Measurements from ENCODE around the gene HIVEP2. TPM values are rescaled to one million over a fixed set of nuclear protein-coding genes. Genes with fewer than 3 reads are reported as not detected.

Gene HIVEP2
- total and polyA plus RNA-seq, 4 experiments from 2014 or later, result 5.0 to 92.7 (median 56.7) TPM

DNA sequence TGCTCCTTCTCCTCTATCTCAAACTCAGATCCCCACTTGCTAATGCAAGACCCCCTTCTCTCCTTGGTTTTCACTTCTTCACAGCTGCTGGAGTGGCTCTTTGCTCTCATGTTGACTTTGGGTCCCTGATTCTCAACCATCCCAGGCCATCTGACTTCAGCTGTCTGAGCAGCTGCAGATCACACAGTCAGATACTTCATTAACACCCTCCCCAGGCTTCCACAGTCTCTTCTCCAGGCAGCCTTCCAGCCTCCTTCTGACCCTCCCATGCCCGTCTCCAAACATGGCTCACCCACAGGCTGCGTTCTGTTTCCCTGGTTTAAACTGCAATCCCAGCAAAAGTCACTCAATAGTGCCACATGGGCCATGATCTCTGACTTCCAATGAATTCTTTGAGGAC, 65.4 kb downstream of the HIVEP2 start:
- Mint-ChIP-seq H3K27me3 (no peaks in the 10 kb centered on the region), H3K4me3 (peak overlapping the region in 5 of 8 donors; percentile 12 to 54 (median 51)), H3K27ac (peak overlapping the region; percentile 62 to 95 (median 86)), H3K36me3 (peaks cover 43 to 49% of the 10 kb centered on the region in 2 donors), H3K4me1 (peaks cover 73 to 96% (median 85%) of the 10 kb centered on the region in 4 donors), H3K9me3 (no peaks in the 10 kb centered on the region)
- Histone ChIP-seq H3K27ac (ENCODE audit: low read depth, low read length) (no peak overlapping the region), H3K36me3 (ENCODE audit: insufficient read depth, low read length) (no peaks in the 10 kb centered on the region), H3K4me1 (ENCODE audit: insufficient read depth, low read length) (peaks cover 100% of the 10 kb centered on the region), H3K4me3 (ENCODE audit: low read length in 2 of 2) (no peak overlapping the region), H3K27me3 (ENCODE audit: insufficient read depth, low read length) (no peaks in the 10 kb centered on the region), H3K9me3 (ENCODE audit: control insufficient read depth in 1 of 2, low read length in 2 of 2) (no peaks in the 10 kb centered on the region)
- no peak for DNase-seq
- ChIA-PET CTCF (ENCODE audit: partially characterized antibody) (no interaction called here), POLR2A (ENCODE audit: partially characterized antibody) (interaction anchor here (1.2 to 8.1 kb wide), 3 partner anchors 11 to 37 kb away, joined by 5 to 45 read pairs (median 5); no protein-coding TSS in a partner anchor)
- intact Hi-C loops (cut with micrococcal nuclease), result loop anchor here (1.0 kb wide), 1 partner anchor 11 kb away; no protein-coding TSS in a partner anchor

DNA sequence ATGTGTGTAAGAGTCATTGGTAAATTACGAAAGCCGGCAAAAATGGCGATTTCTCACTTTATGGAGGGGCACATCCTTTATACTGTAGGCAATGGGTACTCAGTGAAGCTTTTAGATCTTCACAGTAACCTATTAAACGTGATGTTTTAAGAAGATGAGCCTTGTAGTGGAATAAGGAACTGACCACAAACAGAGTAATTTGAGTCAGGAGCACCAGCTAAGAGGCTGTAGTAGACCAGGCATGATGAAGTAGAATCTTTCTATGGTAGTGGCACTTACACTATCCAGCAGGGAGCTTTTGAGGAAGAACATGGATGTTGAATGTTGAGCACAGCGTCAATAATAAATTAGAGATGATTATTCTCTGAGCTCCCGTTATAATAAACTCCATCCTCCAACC, 65.9 kb downstream of the HIVEP2 start:
- CTCF ChIA-PET (ENCODE audit: partially characterized antibody), result no interaction called here
- no peaks in the 10 kb centered on the region for H3K27me3 Mint-ChIP-seq
- H3K36me3 Mint-ChIP-seq, result peaks cover 43 to 49% of the 10 kb centered on the region in 2 donors
- POLR2A ChIA-PET (ENCODE audit: partially characterized antibody), result interaction anchor here (1.0 to 8.1 kb wide), 6 partner anchors 10 to 36 kb away, joined by 3 to 45 read pairs (median 4); no protein-coding TSS in a partner anchor
- Histone ChIP-seq H3K4me3 (ENCODE audit: low read length in 2 of 2) (no peak overlapping the region), H3K9me3 (ENCODE audit: control insufficient read depth in 1 of 2, low read length in 2 of 2) (no peaks in the 10 kb centered on the region), H3K4me1 (ENCODE audit: insufficient read depth, low read length) (peaks cover 100% of the 10 kb centered on the region), H3K27me3 (ENCODE audit: insufficient read depth, low read length) (no peaks in the 10 kb centered on the region), H3K36me3 (ENCODE audit: insufficient read depth, low read length) (no peaks in the 10 kb centered on the region), H3K27ac (ENCODE audit: low read depth, low read length) (no peak overlapping the region)
- H3K4me3 Mint-ChIP-seq, result peak overlapping the region in 2 of 8 donors; percentile 4 to 12
- intact Hi-C loops (cut with micrococcal nuclease), result loop anchor here (1.0 kb wide), 1 partner anchor 11 kb away; no protein-coding TSS in a partner anchor
- peak overlapping the region; percentile 62 to 95 (median 86) for H3K27ac Mint-ChIP-seq
- H3K4me1 Mint-ChIP-seq, result peaks cover 72 to 95% (median 85%) of the 10 kb centered on the region in 4 donors
- H3K9me3 Mint-ChIP-seq, result no peaks in the 10 kb centered on the region
- DNase-seq, result no peak

DNA sequence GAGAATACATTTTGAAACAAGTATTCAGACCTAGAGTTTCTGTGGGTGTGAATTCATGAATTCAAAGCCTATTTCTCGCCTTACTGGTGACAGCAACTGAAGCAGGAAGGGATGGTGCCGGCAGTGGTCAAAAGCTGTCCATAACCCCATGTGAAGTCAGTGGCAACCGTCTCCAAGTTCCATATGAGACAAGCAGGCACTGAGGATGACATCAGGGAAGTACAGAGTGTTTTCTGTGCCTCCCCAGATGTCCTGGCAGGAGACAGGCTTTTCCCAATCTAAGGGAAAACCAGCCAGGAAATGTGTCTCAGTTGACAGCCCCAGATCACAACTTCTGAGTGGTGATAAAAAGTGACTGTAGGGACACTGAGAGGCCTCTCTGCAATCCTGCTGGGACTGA, 66.6 kb downstream of the HIVEP2 start:
- CTCF ChIA-PET (ENCODE audit: partially characterized antibody), result no interaction called here
- H3K4me1 ChIP-seq (ENCODE audit: insufficient read depth, low read length), result peaks cover 100% of the 10 kb centered on the region
- H3K36me3 Mint-ChIP-seq, result peaks cover 47 to 49% of the 10 kb centered on the region in 2 donors
- DNase-seq, result no peak
- no peaks in the 10 kb centered on the region for H3K27me3 Mint-ChIP-seq
- no peaks in the 10 kb centered on the region for H3K36me3 ChIP-seq (ENCODE audit: insufficient read depth, low read length)
- peak overlapping the region in 6 of 7 donors; percentile 49 to 88 (median 85) for H3K27ac Mint-ChIP-seq
- no peaks in the 10 kb centered on the region for H3K27me3 ChIP-seq (ENCODE audit: insufficient read depth, low read length)
- H3K4me3 ChIP-seq (ENCODE audit: low read length in 2 of 2), result no peak overlapping the region
- H3K9me3 Mint-ChIP-seq, result no peaks in the 10 kb centered on the region
- peak overlapping the region; percentile 18 for H3K27ac ChIP-seq (ENCODE audit: low read depth, low read length)
- POLR2A ChIA-PET (ENCODE audit: partially characterized antibody), result interaction anchor here (0.6 to 1.4 kb wide), 6 partner anchors 9 to 36 kb away, joined by 3 to 5 read pairs (median 4); no protein-coding TSS in a partner anchor
- H3K9me3 ChIP-seq (ENCODE audit: control insufficient read depth in 1 of 2, low read length in 2 of 2), result no peaks in the 10 kb centered on the region
- peaks cover 75 to 95% (median 86%) of the 10 kb centered on the region in 4 donors for H3K4me1 Mint-ChIP-seq
- H3K4me3 Mint-ChIP-seq, result peak overlapping the region in 4 of 8 donors; percentile 11 to 50 (median 36)
- intact Hi-C loops (cut with micrococcal nuclease), result no loop called here

GRCh38 chr6:142874676-142875075, 70.3 kb downstream of the HIVEP2 start:
- H3K4me3 Mint-ChIP-seq, result peak overlapping the region in 6 of 8 donors; percentile 18 to 60 (median 36)

GRCh38 chr6:142872376-142872775, 72.6 kb downstream of the HIVEP2 start:
- Histone ChIP-seq H3K4me1 (ENCODE audit: insufficient read depth, low read length) (peaks cover 94% of the 10 kb centered on the region), H3K9me3 (ENCODE audit: control insufficient read depth in 1 of 2, low read length in 2 of 2) (no peaks in the 10 kb centered on the region), H3K4me3 (ENCODE audit: low read length in 2 of 2) (no peak overlapping the region), H3K27ac (ENCODE audit: low read depth, low read length) (peak overlapping the region; percentile 65), H3K36me3 (ENCODE audit: insufficient read depth, low read length) (no peaks in the 10 kb centered on the region), H3K27me3 (ENCODE audit: insufficient read depth, low read length) (no peaks in the 10 kb centered on the region)
- Mint-ChIP-seq H3K27me3 (no peaks in the 10 kb centered on the region), H3K27ac (peak overlapping the region; percentile 76 to 98 (median 95)), H3K4me1 (peaks cover 74 to 95% (median 81%) of the 10 kb centered on the region in 4 donors), H3K36me3 (peaks cover 20 to 23% of the 10 kb centered on the region in 2 donors), H3K9me3 (peaks cover 0 to 3% (median 0%) of the 10 kb centered on the region in 8 donors), H3K4me3 (peak overlapping the region in 7 of 8 donors; percentile 23 to 77 (median 60))
- ChIA-PET CTCF (ENCODE audit: partially characterized antibody) (interaction anchor here (0.8 to 2.2 kb wide), 7 partner anchors 11 to 85 kb away, joined by 3 to 7 read pairs (median 3); no protein-coding TSS in a partner anchor), POLR2A (ENCODE audit: partially characterized antibody) (interaction anchor here (0.6 to 2.6 kb wide), 21 partner anchors 10 to 74 kb away, joined by 3 to 24 read pairs (median 5); no protein-coding TSS in a partner anchor)
- DNase-seq, result peak in 1 of 5 donors; percentile 32
- intact Hi-C loops (cut with micrococcal nuclease), result loop anchor here (1.0 kb wide), 1 partner anchor 13 kb away; no protein-coding TSS in a partner anchor

More at GRCh38 chr6:142874676-142875075, 70.3 kb downstream of the HIVEP2 start:
- DNase-seq, result no peak
- H3K27ac Mint-ChIP-seq, result peak overlapping the region; percentile 66 to 91 (median 87)
- H3K27me3 ChIP-seq (ENCODE audit: insufficient read depth, low read length), result no peaks in the 10 kb centered on the region
- H3K4me1 ChIP-seq (ENCODE audit: insufficient read depth, low read length), result peaks cover 99% of the 10 kb centered on the region
- peaks cover 37 to 39% of the 10 kb centered on the region in 2 donors for H3K36me3 Mint-ChIP-seq
- CTCF ChIA-PET (ENCODE audit: partially characterized antibody), result no interaction called here
- H3K27ac ChIP-seq (ENCODE audit: low read depth, low read length), result peak overlapping the region; percentile 26
- H3K9me3 ChIP-seq (ENCODE audit: control insufficient read depth in 1 of 2, low read length in 2 of 2), result no peaks in the 10 kb centered on the region
- H3K9me3 Mint-ChIP-seq, result peaks cover 0 to 3% (median 0%) of the 10 kb centered on the region in 8 donors
- intact Hi-C loops (cut with micrococcal nuclease), result no loop called here
- POLR2A ChIA-PET (ENCODE audit: partially characterized antibody), result interaction anchor here (0.6 to 3.3 kb wide), 8 partner anchors 9 to 72 kb away, joined by 3 to 14 read pairs (median 4); no protein-coding TSS in a partner anchor
- no peaks in the 10 kb centered on the region for H3K36me3 ChIP-seq (ENCODE audit: insufficient read depth, low read length)
- no peak overlapping the region for H3K4me3 ChIP-seq (ENCODE audit: low read length in 2 of 2)
- no peaks in the 10 kb centered on the region for H3K27me3 Mint-ChIP-seq
- H3K4me1 Mint-ChIP-seq, result peaks cover 81 to 97% (median 87%) of the 10 kb centered on the region in 4 donors

GRCh38 chr6:142871910-142872331, 73.1 kb downstream of the HIVEP2 start:
- peak overlapping the region; percentile 65 for H3K27ac ChIP-seq (ENCODE audit: low read depth, low read length)
- CTCF ChIA-PET (ENCODE audit: partially characterized antibody), result interaction anchor here (0.8 to 2.2 kb wide), 7 partner anchors 11 to 85 kb away, joined by 3 to 7 read pairs (median 3); no protein-coding TSS in a partner anchor
- peak overlapping the region; percentile 45 to 77 (median 65) for H3K4me3 Mint-ChIP-seq
- no peak overlapping the region for H3K4me3 ChIP-seq (ENCODE audit: low read length in 2 of 2)
- no peaks in the 10 kb centered on the region for H3K27me3 Mint-ChIP-seq
- H3K36me3 ChIP-seq (ENCODE audit: insufficient read depth, low read length), result no peaks in the 10 kb centered on the region
- H3K4me1 Mint-ChIP-seq, result peaks cover 74 to 95% (median 82%) of the 10 kb centered on the region in 4 donors
- H3K4me1 ChIP-seq (ENCODE audit: insufficient read depth, low read length), result peaks cover 94% of the 10 kb centered on the region
- peaks cover 0 to 3% (median 0%) of the 10 kb centered on the region in 8 donors for H3K9me3 Mint-ChIP-seq
- intact Hi-C loops (cut with micrococcal nuclease), result loop anchor here (1.0 kb wide), 2 partner anchors 13 to 15 kb away; no protein-coding TSS in a partner anchor
- peak; percentile 64 to 88 (median 71) for DNase-seq
- no peaks in the 10 kb centered on the region for H3K27me3 ChIP-seq (ENCODE audit: insufficient read depth, low read length)
- H3K36me3 Mint-ChIP-seq, result peaks cover 19 to 20% of the 10 kb centered on the region in 2 donors
- H3K9me3 ChIP-seq (ENCODE audit: control insufficient read depth in 1 of 2, low read length in 2 of 2), result no peaks in the 10 kb centered on the region
- POLR2A ChIA-PET (ENCODE audit: partially characterized antibody), result interaction anchor here (0.6 to 2.6 kb wide), 19 partner anchors 10 to 75 kb away, joined by 3 to 24 read pairs (median 5); no protein-coding TSS in a partner anchor
- H3K27ac Mint-ChIP-seq, result peak overlapping the region; percentile 76 to 98 (median 95)
